AG04450 (cell line): ENCODE measurements around the gene PARP16. TPM values are rescaled to one million over a fixed set of nuclear protein-coding genes. Genes with fewer than 3 reads are reported as not detected.

ENCODE experiments used
- CTCF ChIA-PET: fragments of 300-600, 350-600 bp; formaldehyde crosslinking; extraction: SDS; loops from one replicate; lab custom pipeline; 2022; ENCODE audit warnings: antibody characterized with exemption, inconsistent platforms; lab: Charles Lee
- POLR2A ChIA-PET: fragments of 350-600 bp; formaldehyde crosslinking; extraction: SDS; loops from one replicate; lab custom pipeline; 2021; ENCODE audit warnings: antibody characterized with exemption, inconsistent platforms; lab: Yijun Ruan, JAX
- DNase-seq: peaks from one replicate; pipeline ENCODE4 v3.0.0-alpha.2; 2011; ENCODE audit warnings: low read depth, low spot score
- H3K27ac ChIP-seq: one replicate; pipeline ENCODE4 v1.5.1; 2012; ENCODE audit warnings: low read depth, low read length, control low read depth
- H3K27me3 ChIP-seq: one replicate; pipeline ENCODE4 v1.6.0; 2012; ENCODE audit warnings: low read length; ENCODE audit not compliant: control insufficient read depth, insufficient read depth
- H3K4me3 ChIP-seq: 2 replicates; pipeline ENCODE4 v1.5.1; 2011; ENCODE audit warnings: mild to moderate bottlenecking, low read depth, low read length, control low read depth
- H3K9me3 ChIP-seq: 2 replicates; pipeline ENCODE4 v1.5.1; 2012; ENCODE audit warnings: low read length; ENCODE audit not compliant: control insufficient read depth, insufficient read depth
- polyA plus RNA-seq: library from polyadenylated mRNA; depleted of rRNA; stranded (reverse); fragments of >200 nt; gene quantifications from 2 replicates; pipeline ENCODE4 v1.2.3, GENCODE V29; 2011
- TF ChIP-seq, protein P1 (sequence below): IDR thresholded peaks from 2 replicates; pipeline ENCODE4 v1.5.1; 2011; ENCODE audit warnings: low read depth, low read length, control low read depth, inconsistent platforms

The PARP16 gene
- polyA plus RNA-seq, 1 experiment: 5.3 TPM

DNA sequence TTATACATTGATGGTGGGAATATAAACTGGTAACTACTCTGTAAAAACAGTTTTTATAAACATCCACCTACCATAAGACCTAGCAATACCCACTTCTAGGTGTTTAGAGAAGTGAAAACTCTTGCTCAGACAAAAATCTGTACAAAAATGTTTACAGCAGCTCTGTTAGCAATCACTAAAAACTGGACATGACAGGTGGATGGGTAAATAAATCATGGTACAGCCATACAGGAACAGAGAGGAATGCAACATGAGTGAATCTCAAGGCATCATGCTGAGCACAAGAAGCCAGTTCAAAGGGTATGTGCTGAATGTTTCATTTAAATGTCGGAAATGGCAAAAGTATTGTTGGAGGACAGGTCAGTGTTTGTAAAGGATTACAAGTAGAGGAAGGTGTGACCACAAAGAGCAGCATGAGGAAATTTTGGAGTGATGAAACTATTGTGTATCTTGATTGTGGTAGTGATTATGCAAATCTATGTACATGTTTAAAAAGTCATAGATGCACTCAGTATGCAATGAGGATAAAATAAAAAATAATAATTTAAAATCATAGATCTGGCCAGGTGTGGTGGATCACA lies 6.3 kb upstream of the PARP16 start:
- no peak for DNase-seq
- Histone ChIP-seq H3K27me3 (no peaks in the 10 kb centered on the region), H3K4me3 (no peak overlapping the region), H3K9me3 (no peaks in the 10 kb centered on the region), H3K27ac (no peak overlapping the region)
- ChIA-PET CTCF (no interaction called here), POLR2A (no interaction called here)
- TF ChIP-seq, protein P1, sequence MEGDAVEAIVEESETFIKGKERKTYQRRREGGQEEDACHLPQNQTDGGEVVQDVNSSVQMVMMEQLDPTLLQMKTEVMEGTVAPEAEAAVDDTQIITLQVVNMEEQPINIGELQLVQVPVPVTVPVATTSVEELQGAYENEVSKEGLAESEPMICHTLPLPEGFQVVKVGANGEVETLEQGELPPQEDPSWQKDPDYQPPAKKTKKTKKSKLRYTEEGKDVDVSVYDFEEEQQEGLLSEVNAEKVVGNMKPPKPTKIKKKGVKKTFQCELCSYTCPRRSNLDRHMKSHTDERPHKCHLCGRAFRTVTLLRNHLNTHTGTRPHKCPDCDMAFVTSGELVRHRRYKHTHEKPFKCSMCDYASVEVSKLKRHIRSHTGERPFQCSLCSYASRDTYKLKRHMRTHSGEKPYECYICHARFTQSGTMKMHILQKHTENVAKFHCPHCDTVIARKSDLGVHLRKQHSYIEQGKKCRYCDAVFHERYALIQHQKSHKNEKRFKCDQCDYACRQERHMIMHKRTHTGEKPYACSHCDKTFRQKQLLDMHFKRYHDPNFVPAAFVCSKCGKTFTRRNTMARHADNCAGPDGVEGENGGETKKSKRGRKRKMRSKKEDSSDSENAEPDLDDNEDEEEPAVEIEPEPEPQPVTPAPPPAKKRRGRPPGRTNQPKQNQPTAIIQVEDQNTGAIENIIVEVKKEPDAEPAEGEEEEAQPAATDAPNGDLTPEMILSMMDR: no peak

DNA sequence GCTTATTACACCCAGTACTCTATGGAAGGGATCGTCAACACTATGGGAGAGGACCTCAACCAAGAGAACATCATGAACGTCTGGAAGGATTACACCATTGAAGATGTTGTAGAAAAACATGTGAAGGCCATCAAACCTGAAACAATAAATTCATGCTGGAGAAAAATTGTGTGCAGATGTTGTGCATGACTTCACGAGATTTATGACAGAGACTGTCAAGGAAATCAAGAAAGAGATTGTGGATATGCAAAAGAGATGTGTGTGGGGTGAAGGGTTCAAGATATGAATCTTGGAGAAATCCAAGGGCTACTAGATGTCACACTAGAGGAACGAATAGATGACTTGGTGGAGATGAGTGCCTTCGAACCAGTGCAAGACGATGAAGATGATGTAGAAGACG lies 3.5 kb upstream of the PARP16 start:
- ChIA-PET POLR2A (interaction anchor here (1.2 to 1.5 kb wide), 2 partner anchors 15 kb away, joined by 3 to 4 read pairs; partner anchors contain the start of gene RNU5B-1), CTCF (interaction anchor here (1.0 kb wide), 1 partner anchor 8 kb away, joined by 5 read pairs; no protein-coding TSS in a partner anchor)
- no peak for DNase-seq
- TF ChIP-seq, protein P1: no peak
- H3K4me3 ChIP-seq: no peak overlapping the region
- H3K27ac ChIP-seq: no peak overlapping the region
- no peaks in the 10 kb centered on the region for H3K9me3 ChIP-seq
- no peaks in the 10 kb centered on the region for H3K27me3 ChIP-seq

DNA sequence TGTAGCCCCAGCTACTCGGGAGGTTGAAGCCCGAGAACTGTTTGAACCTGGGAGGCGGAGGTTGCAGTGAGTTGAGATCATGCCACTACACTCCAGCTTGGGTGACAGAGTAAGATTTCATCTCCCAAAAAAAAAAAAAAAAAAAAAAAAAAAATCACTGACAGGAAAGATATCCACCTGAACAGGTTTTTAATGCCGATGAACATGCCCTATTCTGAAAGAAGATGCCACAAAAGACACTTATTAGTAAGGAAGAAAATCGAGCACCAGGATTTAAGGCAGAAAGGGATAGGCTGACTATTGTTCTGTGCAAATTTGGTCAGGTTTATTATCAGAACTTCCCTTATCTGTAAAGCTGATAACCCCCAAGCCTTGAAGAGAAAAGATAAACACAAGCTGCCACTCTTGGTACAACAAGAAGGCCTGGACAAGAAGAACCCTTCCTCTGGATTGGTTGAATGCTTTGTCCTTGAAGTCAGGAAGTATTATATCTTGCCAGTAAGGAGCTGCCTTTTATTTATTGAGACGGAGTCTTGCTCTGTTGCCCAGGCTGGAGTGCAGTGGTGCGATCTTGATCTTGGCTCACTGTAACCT lies 2.7 kb upstream of the PARP16 start:
- H3K27ac ChIP-seq: no peak overlapping the region
- TF ChIP-seq, protein P1: no peak
- no peak for DNase-seq
- ChIA-PET CTCF (interaction anchor here (1.0 kb wide), 1 partner anchor 9 kb away, joined by 5 read pairs; no protein-coding TSS in a partner anchor), POLR2A (interaction anchor here (0.6 to 1.2 kb wide), 2 partner anchors 15 to 84 kb away, joined by 3 read pairs; partner anchors contain the start of gene RNU5B-1)
- H3K4me3 ChIP-seq: no peak overlapping the region
- H3K9me3 ChIP-seq: no peaks in the 10 kb centered on the region
- H3K27me3 ChIP-seq: no peaks in the 10 kb centered on the region

DNA sequence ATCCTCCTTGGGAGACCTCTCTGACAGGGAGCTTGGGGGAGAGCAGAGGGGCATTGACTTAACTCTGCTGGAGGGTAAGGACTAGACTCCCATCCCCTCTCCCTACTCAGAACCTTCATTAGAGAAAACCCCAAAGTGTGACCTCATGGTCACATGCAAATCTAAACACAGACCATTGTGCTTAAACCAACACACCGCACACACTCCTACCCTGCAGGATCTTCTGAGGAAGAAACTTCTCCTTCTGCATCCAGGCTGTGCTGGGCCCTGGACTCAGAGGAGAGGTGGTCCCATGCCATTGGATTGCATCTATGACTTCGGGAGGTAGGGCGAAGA lies 805 bp upstream of the PARP16 start:
- POLR2A ChIA-PET: interaction anchor here (1.6 to 3.1 kb wide), 2 partner anchors 17 to 102 kb away, joined by 10 to 29 read pairs; partner anchors contain the start of genes CLPX and RNU5B-1
- CTCF ChIA-PET: interaction anchor here (1.3 to 5.1 kb wide), 4 partner anchors 10 to 98 kb away, joined by 4 to 43 read pairs (median 5); partner anchors contain the start of gene RNU5B-1
- TF ChIP-seq, protein P1: no peak
- H3K27ac ChIP-seq: no peak overlapping the region
- H3K4me3 ChIP-seq: no peak overlapping the region
- H3K9me3 ChIP-seq: no peaks in the 10 kb centered on the region
- no peak for DNase-seq
- H3K27me3 ChIP-seq: no peaks in the 10 kb centered on the region
